Measurements from ENCODE around the gene ABO.
A peak's percentile ranks its signal among the peaks of the same experiment; 100 is the strongest.

Gene ABO

GRCh38 chr9:133238851-133239532, 36.0 kb downstream of the ABO start (continued):
- TF ChIP-seq REPIN1 (tag by site-specific recombination; IDR thresholded peaks at IDR 0.05; ENCODE audit: low read depth) (no peak), YY1 (tag by site-specific recombination; IDR thresholded peaks at IDR 0.05) (no peak), ZNF302 (tag by site-specific recombination; IDR thresholded peaks at IDR 0.05; ENCODE audit: low read depth) (no peak), ZNF560 (tag by site-specific recombination; IDR thresholded peaks at IDR 0.05; ENCODE audit: borderline replicate concordance) (no peak), ZNF37A (tag by site-specific recombination; IDR thresholded peaks at IDR 0.05) (no peak), ZNF138 (tag by site-specific recombination; IDR thresholded peaks at IDR 0.05; ENCODE audit: borderline replicate concordance) (no peak), ZNF530 (tag by site-specific recombination; IDR thresholded peaks at IDR 0.05; ENCODE audit: low read depth) (no peak), ZNF2 (tag by site-specific recombination; IDR thresholded peaks at IDR 0.05) (peak; percentile 54; the same call in 1 of the 2 replicates), ZNF621 (tag by site-specific recombination; IDR thresholded peaks at IDR 0.05) (no peak), ZNF398 (tag by site-specific recombination; IDR thresholded peaks at IDR 0.05) (peak; percentile 9; the same call in 1 of the 2 replicates), ZNF423 (tag by site-specific recombination; IDR thresholded peaks at IDR 0.05) (peak; percentile 96), ZNF148 (tag by site-specific recombination; IDR thresholded peaks at IDR 0.05; ENCODE audit: borderline replicate concordance) (no peak), SP3 (tag by site-specific recombination; IDR thresholded peaks at IDR 0.05) (peak; percentile 2; the same call in 1 of the 2 replicates), ZNF514 (tag by site-specific recombination; IDR thresholded peaks at IDR 0.05) (no peak), ZNF791 (tag by site-specific recombination; IDR thresholded peaks at IDR 0.05) (no peak), ZNF433 (tag by site-specific recombination; IDR thresholded peaks at IDR 0.05; ENCODE audit: low read depth) (no peak), ZNF133 (tag by site-specific recombination; IDR thresholded peaks at IDR 0.05) (no peak), ZNF184 (tag by site-specific recombination; IDR thresholded peaks at IDR 0.05) (0 out of 2 replicates have a peak, but pooled peaks have one; percentile 60), ZBTB1 (tag by site-specific recombination; IDR thresholded peaks at IDR 0.05) (no peak), ZXDB (tag by site-specific recombination; IDR thresholded peaks at IDR 0.05) (0 out of 2 replicates have a peak, but pooled peaks have one; percentile 25), ZNF132 (tag by site-specific recombination; IDR thresholded peaks at IDR 0.05; ENCODE audit: borderline replicate concordance) (no peak), ZNF394 (tag by site-specific recombination; IDR thresholded peaks at IDR 0.05; ENCODE audit: borderline replicate concordance) (peak; percentile 61; the same call in 1 of the 2 replicates)
- TF ChIP-seq, protein P1, sequence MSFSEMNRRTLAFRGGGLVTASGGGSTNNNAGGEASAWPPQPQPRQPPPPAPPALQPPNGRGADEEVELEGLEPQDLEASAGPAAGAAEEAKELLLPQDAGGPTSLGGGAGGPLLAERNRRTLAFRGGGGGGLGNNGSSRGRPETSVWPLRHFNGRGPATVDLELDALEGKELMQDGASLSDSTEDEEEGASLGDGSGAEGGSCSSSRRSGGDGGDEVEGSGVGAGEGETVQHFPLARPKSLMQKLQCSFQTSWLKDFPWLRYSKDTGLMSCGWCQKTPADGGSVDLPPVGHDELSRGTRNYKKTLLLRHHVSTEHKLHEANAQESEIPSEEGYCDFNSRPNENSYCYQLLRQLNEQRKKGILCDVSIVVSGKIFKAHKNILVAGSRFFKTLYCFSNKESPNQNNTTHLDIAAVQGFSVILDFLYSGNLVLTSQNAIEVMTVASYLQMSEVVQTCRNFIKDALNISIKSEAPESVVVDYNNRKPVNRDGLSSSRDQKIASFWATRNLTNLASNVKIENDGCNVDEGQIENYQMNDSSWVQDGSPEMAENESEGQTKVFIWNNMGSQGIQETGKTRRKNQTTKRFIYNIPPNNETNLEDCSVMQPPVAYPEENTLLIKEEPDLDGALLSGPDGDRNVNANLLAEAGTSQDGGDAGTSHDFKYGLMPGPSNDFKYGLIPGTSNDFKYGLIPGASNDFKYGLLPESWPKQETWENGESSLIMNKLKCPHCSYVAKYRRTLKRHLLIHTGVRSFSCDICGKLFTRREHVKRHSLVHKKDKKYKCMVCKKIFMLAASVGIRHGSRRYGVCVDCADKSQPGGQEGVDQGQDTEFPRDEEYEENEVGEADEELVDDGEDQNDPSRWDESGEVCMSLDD (tag by site-specific recombination; IDR thresholded peaks at IDR 0.05), result peak; percentile 55; the same call in 1 of the 2 replicates
- TF ChIP-seq, protein P2, sequence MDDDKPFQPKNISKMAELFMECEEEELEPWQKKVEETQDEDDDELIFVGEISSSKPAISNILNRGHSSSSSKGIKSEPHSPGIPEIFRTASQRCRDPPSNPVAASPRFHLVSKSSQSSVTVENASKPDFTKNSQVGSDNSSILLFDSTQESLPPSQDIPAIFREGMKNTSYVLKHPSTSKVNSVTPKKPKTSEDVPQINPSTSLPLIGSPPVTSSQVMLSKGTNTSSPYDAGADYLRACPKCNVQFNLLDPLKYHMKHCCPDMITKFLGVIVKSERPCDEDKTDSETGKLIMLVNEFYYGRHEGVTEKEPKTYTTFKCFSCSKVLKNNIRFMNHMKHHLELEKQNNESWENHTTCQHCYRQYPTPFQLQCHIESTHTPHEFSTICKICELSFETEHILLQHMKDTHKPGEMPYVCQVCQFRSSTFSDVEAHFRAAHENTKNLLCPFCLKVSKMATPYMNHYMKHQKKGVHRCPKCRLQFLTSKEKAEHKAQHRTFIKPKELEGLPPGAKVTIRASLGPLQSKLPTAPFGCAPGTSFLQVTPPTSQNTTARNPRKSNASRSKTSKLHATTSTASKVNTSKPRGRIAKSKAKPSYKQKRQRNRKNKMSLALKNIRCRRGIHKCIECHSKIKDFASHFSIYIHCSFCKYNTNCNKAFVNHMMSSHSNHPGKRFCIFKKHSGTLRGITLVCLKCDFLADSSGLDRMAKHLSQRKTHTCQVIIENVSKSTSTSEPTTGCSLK (tag by site-specific recombination; IDR thresholded peaks at IDR 0.05), result no peak
- TF ChIP-seq, protein P3, sequence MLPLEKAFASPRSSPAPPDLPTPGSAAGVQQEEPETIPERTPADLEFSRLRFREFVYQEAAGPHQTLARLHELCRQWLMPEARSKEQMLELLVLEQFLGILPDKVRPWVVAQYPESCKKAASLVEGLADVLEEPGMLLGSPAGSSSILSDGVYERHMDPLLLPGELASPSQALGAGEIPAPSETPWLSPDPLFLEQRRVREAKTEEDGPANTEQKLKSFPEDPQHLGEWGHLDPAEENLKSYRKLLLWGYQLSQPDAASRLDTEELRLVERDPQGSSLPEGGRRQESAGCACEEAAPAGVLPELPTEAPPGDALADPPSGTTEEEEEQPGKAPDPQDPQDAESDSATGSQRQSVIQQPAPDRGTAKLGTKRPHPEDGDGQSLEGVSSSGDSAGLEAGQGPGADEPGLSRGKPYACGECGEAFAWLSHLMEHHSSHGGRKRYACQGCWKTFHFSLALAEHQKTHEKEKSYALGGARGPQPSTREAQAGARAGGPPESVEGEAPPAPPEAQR (tag by site-specific recombination; IDR thresholded peaks at IDR 0.05), result no peak
- TF ChIP-seq, protein P4, sequence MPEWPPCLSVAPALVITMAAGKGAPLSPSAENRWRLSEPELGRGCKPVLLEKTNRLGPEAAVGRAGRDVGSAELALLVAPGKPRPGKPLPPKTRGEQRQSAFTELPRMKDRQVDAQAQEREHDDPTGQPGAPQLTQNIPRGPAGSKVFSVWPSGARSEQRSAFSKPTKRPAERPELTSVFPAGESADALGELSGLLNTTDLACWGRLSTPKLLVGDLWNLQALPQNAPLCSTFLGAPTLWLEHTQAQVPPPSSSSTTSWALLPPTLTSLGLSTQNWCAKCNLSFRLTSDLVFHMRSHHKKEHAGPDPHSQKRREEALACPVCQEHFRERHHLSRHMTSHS (tag by site-specific recombination; IDR thresholded peaks at IDR 0.05), result no peak
- TF ChIP-seq, protein P5, sequence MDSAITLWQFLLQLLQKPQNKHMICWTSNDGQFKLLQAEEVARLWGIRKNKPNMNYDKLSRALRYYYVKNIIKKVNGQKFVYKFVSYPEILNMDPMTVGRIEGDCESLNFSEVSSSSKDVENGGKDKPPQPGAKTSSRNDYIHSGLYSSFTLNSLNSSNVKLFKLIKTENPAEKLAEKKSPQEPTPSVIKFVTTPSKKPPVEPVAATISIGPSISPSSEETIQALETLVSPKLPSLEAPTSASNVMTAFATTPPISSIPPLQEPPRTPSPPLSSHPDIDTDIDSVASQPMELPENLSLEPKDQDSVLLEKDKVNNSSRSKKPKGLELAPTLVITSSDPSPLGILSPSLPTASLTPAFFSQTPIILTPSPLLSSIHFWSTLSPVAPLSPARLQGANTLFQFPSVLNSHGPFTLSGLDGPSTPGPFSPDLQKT (IDR thresholded peaks at IDR 0.05; ENCODE audit: borderline replicate concordance, low read depth, low read length), result no peak
